H1 (cell line): ENCODE measurements around the gene FGF14. TPM values are rescaled to one million over a fixed set of nuclear protein-coding genes. Genes with fewer than 3 reads are reported as not detected.

ENCODE experiments used
- BACH1 ChIP-seq: IDR thresholded peaks from 2 replicates; pipeline ENCODE4 v1.6.1; 2012; ENCODE audit warnings: low read length, improper control_type of control experiment
- CREB1 ChIP-seq: IDR thresholded peaks from 2 replicates; pipeline ENCODE4 v1.6.1; 2012; ENCODE audit warnings: inconsistent platforms
- EGR1 ChIP-seq: IDR thresholded peaks from 2 replicates; pipeline ENCODE4 v1.6.1; 2011; ENCODE audit warnings: low read depth, low read length, borderline replicate concordance
- KDM4A ChIP-seq: IDR thresholded peaks from one replicate; pipeline ENCODE4 v1.7.1; 2012; ENCODE audit warnings: low read depth, mild to moderate bottlenecking, moderate library complexity, low read length, inconsistent platforms; ENCODE audit not compliant: severe bottlenecking
- MAFK ChIP-seq: IDR thresholded peaks from 2 replicates; pipeline ENCODE4 v1.6.1; 2012; ENCODE audit warnings: low read depth, mild to moderate bottlenecking, improper control_type of control experiment, low read length
- SAP30 ChIP-seq: fragments of 300-600 bp; sonication (generic); IDR thresholded peaks from 2 replicates; pipeline ENCODE4 v1.7.1; 2012; ENCODE audit warnings: low read length, moderate library complexity, mild to moderate bottlenecking, inconsistent platforms; ENCODE audit not compliant: insufficient read depth, insufficient replicate concordance
- SRF ChIP-seq: IDR thresholded peaks from 2 replicates; pipeline ENCODE4 v1.6.1; 2011; ENCODE audit warnings: mild to moderate bottlenecking, low read depth, low read length, moderate library complexity
- TAF7 ChIP-seq: optimal IDR thresholded peaks from 2 replicates; pipeline ENCODE3; 2011; ENCODE audit warnings: low read depth, mild to moderate bottlenecking, inconsistent platforms, low read length, moderate library complexity, borderline replicate concordance
- TEAD4 ChIP-seq: IDR thresholded peaks from 2 replicates; pipeline ENCODE4 v1.6.1; 2012; ENCODE audit warnings: low read depth, low read length, inconsistent platforms, mixed read lengths
- polyA plus RNA-seq, 7 experiments: library from polyadenylated mRNA; depleted of rRNA in 3 of 7; stranded (reverse) in 5 of 7; unstranded in 2 of 7; fragments of >200 nt in 5 of 7; fragments of 200-250 nt in 2 of 7; gene quantifications; 1 replicate in 5 of 7; 2 replicates in 1 of 7; 4 replicates in 1 of 7; pipeline versions ENCODE4 v1.2.1 to v1.2.3, GENCODE V29; 2011 to 2013; ENCODE audit warnings: missing spikeins in 2 of 7, mixed read lengths in 2 of 7
- total RNA-seq: library from RNA; stranded (reverse); fragmentation: NEBNext Ultra II Directional; extraction: Animal tissue kit (Norgen Biotek cat#: 25700); gene quantifications from 2 replicates; pipeline ENCODE4 v1.2.1, GENCODE V29; 2021
- TF ChIP-seq, protein P1 (sequence below): fragments of 300-600 bp; sonication (generic); IDR thresholded peaks from 2 replicates; pipeline ENCODE4 v1.7.1; 2012; ENCODE audit warnings: low read length, moderate library complexity, mild to moderate bottlenecking, inconsistent platforms; ENCODE audit not compliant: insufficient replicate concordance

Gene FGF14
- total and polyA plus RNA-seq, 2 of the 8 experiments (the other 6 are each of a cell fraction or from before 2014, with no cell fraction given) = 0.05 to 0.58 TPM

DNA sequence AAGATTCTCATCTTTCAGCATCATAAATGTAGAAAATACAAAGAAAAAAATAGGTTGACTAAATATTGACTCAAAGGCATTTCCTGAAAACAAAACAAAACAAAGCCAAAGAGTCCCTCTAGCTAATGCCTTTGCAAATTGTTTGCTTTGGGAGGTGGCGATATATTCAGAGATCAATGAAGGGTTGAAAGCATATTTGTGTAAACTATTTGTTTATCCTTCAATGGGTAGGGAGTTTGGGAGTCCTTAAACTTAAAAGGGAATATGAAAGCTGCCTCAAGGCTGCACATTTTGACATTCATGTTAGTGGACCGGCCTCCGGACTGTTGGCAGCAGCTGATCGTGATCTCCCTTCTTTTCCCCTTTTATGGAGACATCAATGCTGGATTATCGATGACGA, 691.9 kb downstream of the FGF14 start (continued):
- TF ChIP-seq, protein P1, sequence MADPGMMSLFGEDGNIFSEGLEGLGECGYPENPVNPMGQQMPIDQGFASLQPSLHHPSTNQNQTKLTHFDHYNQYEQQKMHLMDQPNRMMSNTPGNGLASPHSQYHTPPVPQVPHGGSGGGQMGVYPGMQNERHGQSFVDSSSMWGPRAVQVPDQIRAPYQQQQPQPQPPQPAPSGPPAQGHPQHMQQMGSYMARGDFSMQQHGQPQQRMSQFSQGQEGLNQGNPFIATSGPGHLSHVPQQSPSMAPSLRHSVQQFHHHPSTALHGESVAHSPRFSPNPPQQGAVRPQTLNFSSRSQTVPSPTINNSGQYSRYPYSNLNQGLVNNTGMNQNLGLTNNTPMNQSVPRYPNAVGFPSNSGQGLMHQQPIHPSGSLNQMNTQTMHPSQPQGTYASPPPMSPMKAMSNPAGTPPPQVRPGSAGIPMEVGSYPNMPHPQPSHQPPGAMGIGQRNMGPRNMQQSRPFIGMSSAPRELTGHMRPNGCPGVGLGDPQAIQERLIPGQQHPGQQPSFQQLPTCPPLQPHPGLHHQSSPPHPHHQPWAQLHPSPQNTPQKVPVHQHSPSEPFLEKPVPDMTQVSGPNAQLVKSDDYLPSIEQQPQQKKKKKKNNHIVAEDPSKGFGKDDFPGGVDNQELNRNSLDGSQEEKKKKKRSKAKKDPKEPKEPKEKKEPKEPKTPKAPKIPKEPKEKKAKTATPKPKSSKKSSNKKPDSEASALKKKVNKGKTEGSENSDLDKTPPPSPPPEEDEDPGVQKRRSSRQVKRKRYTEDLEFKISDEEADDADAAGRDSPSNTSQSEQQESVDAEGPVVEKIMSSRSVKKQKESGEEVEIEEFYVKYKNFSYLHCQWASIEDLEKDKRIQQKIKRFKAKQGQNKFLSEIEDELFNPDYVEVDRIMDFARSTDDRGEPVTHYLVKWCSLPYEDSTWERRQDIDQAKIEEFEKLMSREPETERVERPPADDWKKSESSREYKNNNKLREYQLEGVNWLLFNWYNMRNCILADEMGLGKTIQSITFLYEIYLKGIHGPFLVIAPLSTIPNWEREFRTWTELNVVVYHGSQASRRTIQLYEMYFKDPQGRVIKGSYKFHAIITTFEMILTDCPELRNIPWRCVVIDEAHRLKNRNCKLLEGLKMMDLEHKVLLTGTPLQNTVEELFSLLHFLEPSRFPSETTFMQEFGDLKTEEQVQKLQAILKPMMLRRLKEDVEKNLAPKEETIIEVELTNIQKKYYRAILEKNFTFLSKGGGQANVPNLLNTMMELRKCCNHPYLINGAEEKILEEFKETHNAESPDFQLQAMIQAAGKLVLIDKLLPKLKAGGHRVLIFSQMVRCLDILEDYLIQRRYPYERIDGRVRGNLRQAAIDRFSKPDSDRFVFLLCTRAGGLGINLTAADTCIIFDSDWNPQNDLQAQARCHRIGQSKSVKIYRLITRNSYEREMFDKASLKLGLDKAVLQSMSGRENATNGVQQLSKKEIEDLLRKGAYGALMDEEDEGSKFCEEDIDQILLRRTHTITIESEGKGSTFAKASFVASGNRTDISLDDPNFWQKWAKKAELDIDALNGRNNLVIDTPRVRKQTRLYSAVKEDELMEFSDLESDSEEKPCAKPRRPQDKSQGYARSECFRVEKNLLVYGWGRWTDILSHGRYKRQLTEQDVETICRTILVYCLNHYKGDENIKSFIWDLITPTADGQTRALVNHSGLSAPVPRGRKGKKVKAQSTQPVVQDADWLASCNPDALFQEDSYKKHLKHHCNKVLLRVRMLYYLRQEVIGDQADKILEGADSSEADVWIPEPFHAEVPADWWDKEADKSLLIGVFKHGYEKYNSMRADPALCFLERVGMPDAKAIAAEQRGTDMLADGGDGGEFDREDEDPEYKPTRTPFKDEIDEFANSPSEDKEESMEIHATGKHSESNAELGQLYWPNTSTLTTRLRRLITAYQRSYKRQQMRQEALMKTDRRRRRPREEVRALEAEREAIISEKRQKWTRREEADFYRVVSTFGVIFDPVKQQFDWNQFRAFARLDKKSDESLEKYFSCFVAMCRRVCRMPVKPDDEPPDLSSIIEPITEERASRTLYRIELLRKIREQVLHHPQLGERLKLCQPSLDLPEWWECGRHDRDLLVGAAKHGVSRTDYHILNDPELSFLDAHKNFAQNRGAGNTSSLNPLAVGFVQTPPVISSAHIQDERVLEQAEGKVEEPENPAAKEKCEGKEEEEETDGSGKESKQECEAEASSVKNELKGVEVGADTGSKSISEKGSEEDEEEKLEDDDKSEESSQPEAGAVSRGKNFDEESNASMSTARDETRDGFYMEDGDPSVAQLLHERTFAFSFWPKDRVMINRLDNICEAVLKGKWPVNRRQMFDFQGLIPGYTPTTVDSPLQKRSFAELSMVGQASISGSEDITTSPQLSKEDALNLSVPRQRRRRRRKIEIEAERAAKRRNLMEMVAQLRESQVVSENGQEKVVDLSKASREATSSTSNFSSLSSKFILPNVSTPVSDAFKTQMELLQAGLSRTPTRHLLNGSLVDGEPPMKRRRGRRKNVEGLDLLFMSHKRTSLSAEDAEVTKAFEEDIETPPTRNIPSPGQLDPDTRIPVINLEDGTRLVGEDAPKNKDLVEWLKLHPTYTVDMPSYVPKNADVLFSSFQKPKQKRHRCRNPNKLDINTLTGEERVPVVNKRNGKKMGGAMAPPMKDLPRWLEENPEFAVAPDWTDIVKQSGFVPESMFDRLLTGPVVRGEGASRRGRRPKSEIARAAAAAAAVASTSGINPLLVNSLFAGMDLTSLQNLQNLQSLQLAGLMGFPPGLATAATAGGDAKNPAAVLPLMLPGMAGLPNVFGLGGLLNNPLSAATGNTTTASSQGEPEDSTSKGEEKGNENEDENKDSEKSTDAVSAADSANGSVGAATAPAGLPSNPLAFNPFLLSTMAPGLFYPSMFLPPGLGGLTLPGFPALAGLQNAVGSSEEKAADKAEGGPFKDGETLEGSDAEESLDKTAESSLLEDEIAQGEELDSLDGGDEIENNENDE = no peak
- TF ChIP-seq BACH1 (no peak), KDM4A (no peak), SAP30 (no peak), CREB1 (no peak), EGR1 (no peak), SRF (no peak), MAFK (no peak), TAF7 (no peak), TEAD4 (no peak)
